D721Med (cell line): ENCODE data around the gene SNTG2.
"Not testable (repeated sequence)": the region's sequence is repeated elsewhere in the genome, so short reads cannot be mapped to it uniquely, and the experiment has no call there.

ENCODE experiments used
- DNase-seq: peaks from one replicate; pipeline ENCODE4 v3.0.0; 2011; ENCODE audit warnings: low spot score; ENCODE audit not compliant: insufficient read length
- FAIRE-seq: peaks from 2 replicates; lab custom pipeline; 2011; peaks lifted over from hg19 to GRCh38; lab: Jason Lieb, UNC
- CTCF ChIP-seq: IDR thresholded peaks from 2 replicates; pipeline ENCODE4 v1.5.1; 2012; ENCODE audit warnings: mild to moderate bottlenecking, control low read depth; ENCODE audit not compliant: insufficient read depth; ENCODE audit errors: missing control alignments

Gene SNTG2

GRCh38 chr2:1101011-1101782 lies 150.5 kb downstream of the SNTG2 start:
- DNase-seq: no peak
- no peak for FAIRE-seq
- no peak for TF ChIP-seq CTCF

- TF ChIP-seq CTCF: no peak
- no peak for DNase-seq
- FAIRE-seq: no peak
Measured at GRCh38 chr2:1101982-1102590, 151.4 kb downstream of the SNTG2 start.

DNA sequence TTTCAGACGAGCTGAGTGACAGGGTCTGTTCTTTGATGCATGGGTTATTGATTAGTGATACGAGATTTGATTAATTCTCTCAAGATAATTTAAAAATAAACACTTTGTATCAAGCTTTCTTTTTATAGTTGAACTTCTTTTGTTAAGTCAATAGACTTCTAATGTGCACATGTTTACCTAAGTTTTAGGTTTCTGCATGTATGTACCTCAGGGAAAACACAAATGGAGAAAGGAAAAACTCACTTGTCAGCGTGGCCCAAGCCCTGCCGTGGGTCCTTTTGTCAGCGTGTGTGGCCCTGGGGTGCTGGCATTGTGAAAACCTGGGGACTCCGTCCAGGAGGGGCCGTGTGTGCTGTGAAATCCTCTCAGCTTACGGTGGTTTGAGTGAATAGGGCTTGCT lies 153.7 kb downstream of the SNTG2 start:
- FAIRE-seq: no peak
- no peak for DNase-seq
- TF ChIP-seq CTCF: no peak

- DNase-seq, FAIRE-seq: not testable (repeated sequence)
Measured at GRCh38 chr2:1106344-1106743, 155.7 kb downstream of the SNTG2 start.

DNA sequence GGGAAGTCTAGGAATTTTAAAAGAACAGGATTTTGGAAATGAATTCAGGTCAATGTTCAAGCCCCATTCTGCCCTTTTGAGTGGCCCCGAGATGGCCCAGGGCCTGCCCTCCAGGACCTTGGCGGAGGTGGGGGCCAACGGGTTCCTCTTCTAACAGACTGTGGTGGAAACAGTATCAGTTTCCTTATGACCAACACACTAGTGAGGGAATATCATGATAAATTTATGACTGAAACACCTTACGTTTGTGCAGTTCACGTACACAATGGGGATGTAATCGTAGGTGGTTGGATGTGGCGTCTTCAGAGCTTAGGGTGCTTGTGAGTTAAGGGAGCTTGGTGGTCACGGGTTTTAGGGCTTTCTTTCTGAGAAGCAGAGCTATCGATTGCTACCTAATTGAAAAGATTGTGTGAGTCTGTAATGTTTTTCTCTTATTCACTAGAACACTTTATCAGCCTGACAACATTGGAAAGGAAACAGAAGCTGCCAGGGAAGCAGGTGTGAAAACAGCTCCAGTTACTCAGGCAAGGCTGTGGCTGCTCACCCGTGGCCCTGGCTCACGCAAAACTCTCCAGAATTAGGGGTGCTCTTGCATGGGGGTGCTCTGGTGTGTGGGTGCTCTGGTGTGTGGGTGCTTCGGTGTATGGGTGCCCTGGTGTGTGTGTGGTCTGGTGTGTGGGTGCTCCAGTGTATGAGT lies 165.3 kb downstream of the SNTG2 start:
- no peak for FAIRE-seq
- no peak for TF ChIP-seq CTCF
- DNase-seq: no peak

DNA sequence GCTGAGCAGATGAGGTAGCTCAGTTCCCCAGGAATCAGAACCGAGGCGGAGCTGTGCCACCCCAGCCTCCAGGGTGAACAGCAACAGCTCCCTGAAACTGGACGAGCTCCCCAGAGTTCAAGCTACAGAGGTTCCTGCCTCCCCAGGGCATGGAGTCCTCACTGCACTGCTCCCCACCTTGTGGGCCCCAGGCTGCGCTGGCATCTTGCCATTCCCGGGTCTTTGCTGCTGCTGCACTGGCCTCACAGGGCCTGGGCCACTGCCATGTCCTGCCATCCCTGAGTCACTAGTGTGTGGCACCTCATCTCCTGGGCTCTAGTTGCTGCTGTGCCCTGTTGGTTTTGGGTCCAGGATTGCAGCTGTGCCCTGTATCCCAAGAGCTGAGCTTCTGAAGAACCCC lies 166.9 kb downstream of the SNTG2 start:
- FAIRE-seq (no peak), DNase-seq (no peak)
- TF ChIP-seq CTCF: no peak

DNA sequence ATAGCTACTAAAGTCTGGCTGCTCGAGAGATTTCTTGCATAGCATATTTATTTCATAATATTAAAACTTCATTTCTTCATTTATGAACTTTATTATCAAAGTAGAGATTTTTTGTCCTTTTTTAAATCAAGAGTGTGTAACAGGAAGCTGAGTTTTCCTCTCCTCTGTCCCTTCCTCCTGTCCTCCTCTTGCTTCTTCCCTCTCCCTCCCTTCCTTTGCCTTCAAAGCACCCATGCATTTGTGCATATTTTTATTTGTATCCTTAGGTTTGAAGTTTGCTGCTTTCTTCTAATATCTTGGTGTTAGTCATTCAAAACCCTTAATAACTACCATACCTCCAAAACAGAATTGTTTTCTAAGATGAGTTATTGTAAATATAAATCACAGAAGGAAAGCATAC lies 174.6 kb downstream of the SNTG2 start:
- no peak for DNase-seq
- no peak for FAIRE-seq
- no peak for TF ChIP-seq CTCF
